CD4-positive, alpha-beta T cell treated with Interleukin-1 beta for 1 hour (primary cell): ENCODE data around the gene TTLL5.
"Not testable (repeated sequence)": the region's sequence is repeated elsewhere in the genome, so short reads cannot be mapped to it uniquely, and the experiment has no call there.

Experiments
- DNase-seq, 2 donors: peaks; one replicate each; pipeline ENCODE4 v3.0.0-alpha.2; 2020 to 2022

TTLL5 gene

GRCh38 chr14:75650253-75651058 lies 10.6 kb upstream of the TTLL5 start:
- DNase-seq, result no peak

GRCh38 chr14:75653563-75653962 lies 7.5 kb upstream of the TTLL5 start:
- no peak for DNase-seq

- peak; percentile 75 to 82 for DNase-seq
Observed at GRCh38 chr14:75654127-75654732, 6.8 kb upstream of the TTLL5 start.

DNA sequence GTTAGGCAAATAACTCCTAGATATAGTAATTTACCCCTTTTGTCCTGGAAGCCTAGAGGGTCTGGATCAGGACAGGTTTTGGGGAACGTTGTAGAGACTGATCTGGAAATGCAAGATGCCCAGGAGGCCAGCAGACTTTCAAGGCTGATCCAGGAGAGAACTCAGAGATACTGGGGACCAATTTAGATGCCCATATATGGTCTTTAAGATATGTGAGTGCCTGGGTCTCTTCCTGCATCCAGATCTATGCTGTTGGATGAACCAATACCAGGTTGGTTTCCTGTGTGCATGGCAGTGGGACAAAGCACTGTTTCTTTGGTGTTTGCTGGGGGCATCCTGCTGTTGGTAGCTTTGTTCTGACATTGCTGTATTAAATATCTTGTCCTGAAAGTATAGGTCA lies 5.8 kb upstream of the TTLL5 start:
- no peak for DNase-seq

- no peak for DNase-seq
Observed at GRCh38 chr14:75657331-75657730, 3.7 kb upstream of the TTLL5 start.

GRCh38 chr14:75658957-75659356 lies 2.1 kb upstream of the TTLL5 start:
- no peak for DNase-seq

GRCh38 chr14:75660238-75660629 lies 812 bp upstream of the TTLL5 start:
- DNase-seq, result no peak

- DNase-seq, result no peak
Observed at GRCh38 chr14:75661499-75661814, 411 bp downstream of the TTLL5 start.

DNA sequence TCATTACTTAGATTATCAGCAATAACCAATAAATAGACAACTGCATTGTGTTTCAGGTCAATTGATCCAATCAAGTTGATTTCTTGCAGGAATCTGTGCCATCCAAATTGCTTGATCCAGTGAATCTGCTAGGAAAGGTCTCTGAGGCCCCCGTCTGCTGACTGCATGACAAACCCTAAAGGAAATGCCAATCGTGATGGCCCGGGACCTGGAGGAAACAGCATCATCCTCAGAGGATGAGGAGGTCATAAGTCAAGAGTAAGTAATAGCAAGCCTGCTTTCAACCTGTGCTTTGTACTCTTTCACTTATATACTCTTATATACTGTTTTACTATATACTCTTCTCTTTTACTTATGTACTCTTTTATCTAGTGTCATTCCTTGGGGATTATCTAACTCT lies 1.9 kb downstream of the TTLL5 start:
- no peak for DNase-seq

GRCh38 chr14:75667099-75667765 lies 6.2 kb downstream of the TTLL5 start:
- DNase-seq, result no peak

GRCh38 chr14:75672605-75673192 lies 11.7 kb downstream of the TTLL5 start:
- DNase-seq, result no peak

GRCh38 chr14:75673345-75674035 lies 12.4 kb downstream of the TTLL5 start:
- DNase-seq, result no peak

GRCh38 chr14:75675265-75675960 lies 14.4 kb downstream of the TTLL5 start:
- no peak for DNase-seq

DNA sequence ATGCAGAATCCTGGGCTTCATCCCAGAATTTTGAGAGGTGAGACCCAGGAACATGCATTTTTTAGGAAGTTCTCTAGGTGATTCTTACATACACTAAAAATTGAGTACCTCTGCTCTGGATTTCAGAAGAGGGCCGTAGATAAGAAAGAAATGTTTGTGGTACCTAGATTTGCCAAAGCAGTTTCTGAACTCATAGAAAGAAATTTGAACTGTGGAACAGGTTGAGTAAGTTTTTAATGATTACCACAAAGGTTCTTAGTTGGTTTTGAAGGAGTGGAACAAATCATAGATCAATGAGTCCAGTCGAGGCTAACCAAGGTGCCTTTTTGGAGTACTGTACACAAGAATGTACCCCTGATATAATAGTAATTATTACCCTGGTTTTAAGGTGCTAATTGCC lies 24.9 kb downstream of the TTLL5 start:
- DNase-seq, result no peak

GRCh38 chr14:75689012-75689411 lies 28.0 kb downstream of the TTLL5 start:
- DNase-seq, result no peak

GRCh38 chr14:75690010-75690409 lies 29.0 kb downstream of the TTLL5 start:
- no peak for DNase-seq

DNA sequence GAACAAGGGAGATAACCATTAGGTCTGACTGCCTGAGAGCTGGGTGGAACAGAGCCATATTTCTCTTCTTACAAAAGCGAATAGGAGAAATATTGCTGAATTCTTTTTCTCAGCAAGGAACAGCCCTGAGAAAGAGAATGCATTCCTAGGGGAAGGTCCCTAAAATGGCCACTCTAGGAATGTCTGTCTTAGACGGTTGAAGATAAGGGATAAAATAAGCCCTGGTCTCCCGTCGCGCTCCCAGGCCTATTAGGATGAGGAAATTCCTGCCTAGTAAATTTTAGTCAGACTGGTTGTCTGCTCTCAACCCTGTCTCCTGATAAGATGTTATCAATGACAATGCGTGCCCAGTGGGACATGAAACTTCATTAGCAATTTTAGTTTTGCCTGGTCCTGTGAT lies 34.0 kb downstream of the TTLL5 start:
- DNase-seq, result not testable (repeated sequence)

DNA sequence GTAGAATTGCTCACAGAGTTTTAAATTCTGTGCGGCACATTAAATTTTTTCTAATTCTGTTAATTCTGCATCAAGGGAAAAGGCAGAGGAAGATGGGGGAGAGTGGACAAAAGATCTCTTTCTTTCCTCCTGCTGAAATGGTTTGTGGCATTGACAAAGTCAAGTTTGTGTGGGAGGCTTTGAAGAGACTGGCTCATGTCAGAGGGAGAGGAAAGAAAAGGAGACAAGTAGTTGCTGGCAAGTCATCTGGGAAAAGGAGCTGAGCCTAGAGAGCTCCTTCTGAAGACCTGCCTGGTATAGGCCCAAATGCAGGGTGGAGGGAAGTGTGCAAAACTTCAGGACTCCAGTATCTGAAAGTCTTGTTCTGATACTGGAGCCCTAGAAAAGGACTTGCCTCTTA lies 36.3 kb downstream of the TTLL5 start:
- no peak for DNase-seq

GRCh38 chr14:75697918-75698317 lies 36.9 kb downstream of the TTLL5 start:
- DNase-seq, result no peak

GRCh38 chr14:75699331-75699730 lies 38.3 kb downstream of the TTLL5 start:
- no peak for DNase-seq

GRCh38 chr14:75700295-75700694 lies 39.2 kb downstream of the TTLL5 start:
- DNase-seq, result no peak

DNA sequence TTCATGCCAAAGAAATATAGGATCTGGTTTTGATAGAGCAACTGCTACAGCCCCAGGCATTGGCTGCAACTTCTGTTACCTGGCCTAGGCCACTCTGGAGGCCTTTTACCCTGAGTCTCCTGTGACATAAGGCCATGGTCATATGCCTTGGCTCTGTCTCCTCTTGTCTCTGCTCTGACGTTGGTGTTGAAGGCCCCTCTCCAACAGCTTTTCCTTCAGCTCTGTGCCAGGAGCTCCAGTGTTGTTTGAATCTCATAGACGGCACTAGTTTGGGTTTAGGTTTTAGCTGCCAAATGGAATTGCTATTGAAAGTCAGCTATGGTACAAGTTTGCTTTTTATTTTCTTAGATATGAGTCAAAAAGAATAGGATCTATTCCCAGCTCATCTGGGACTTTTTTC lies 41.1 kb downstream of the TTLL5 start:
- DNase-seq, result no peak
